ENCODE data around the gene URI1. TPM values are rescaled to one million over a fixed set of nuclear protein-coding genes. Genes with fewer than 3 reads are reported as not detected.
"Not testable (repeated sequence)": the region's sequence is repeated elsewhere in the genome, so short reads cannot be mapped to it uniquely, and the experiment has no call there.

URI1 gene
- total and polyA plus RNA-seq, 2 donors, result 51.4 to 59.6 TPM

DNA sequence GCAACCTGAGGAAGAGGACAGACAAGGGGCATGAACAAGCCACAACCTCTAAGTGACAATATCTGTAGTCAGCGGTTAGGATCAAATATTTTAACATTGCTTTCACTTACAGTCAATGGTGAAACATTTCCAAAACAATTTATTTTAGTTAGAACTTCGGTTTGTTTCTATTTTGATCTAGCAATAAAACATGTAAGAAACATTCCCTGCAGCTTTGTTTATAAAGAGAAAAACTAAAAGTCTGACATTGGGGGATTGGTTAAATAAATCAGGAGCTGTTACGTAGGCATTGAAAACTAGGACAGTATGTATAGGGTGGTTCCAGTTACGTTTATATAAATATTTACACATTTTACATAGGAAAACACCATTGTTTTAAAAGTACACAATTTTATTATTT is 3.4 kb downstream of the URI1 start:
- Histone ChIP-seq H3K27ac (ENCODE audit: low read depth in 1 of 2, low read length in 1 of 2) (no peak overlapping the region), H3K4me3 (ENCODE audit: low read length in 2 of 2) (no peak overlapping the region), H3K27me3 (ENCODE audit: control insufficient read depth in 2 of 2, insufficient read depth in 1 of 2, low read length in 1 of 2) (no peaks in the 10 kb centered on the region), H3K36me3 (ENCODE audit: control insufficient read depth in 2 of 2, insufficient read depth in 2 of 2, low read length in 1 of 2) (no peaks in the 10 kb centered on the region), H3K9me3 (ENCODE audit: control insufficient read depth in 2 of 2, insufficient read depth in 1 of 2, low read length in 1 of 2) (no peaks in the 10 kb centered on the region), H3K4me1 (ENCODE audit: control insufficient read depth in 2 of 2, insufficient read depth in 2 of 2, low read length in 2 of 2) (peaks cover 7 to 10% of the 10 kb centered on the region in 2 donors)
- WGBS, result 84% methylated on average over 4 of the region's 4 CpGs
- no peak for DNase-seq (ENCODE audit: low read depth in 6 of 9, low spot score in 9 of 9)

DNA sequence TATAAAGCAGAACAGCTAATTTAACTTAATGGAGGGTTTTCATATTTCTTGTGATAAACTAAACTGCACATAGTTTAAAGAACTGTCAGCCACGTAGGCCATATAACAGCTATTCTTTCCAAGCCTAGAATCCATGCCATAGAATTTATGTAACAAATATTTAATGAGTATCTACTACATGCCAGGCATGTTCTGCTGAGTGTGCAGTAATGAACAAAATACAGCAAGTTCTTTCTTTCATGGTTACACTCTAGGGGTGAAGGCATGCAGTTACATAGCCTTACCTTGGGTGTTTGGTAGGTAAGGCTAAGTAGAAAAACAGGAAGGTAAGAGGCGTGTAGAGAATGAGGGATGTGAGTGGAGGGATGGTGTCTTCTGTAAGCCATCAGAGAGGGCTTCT is 4.6 kb downstream of the URI1 start:
- H3K4me3 ChIP-seq (ENCODE audit: low read length in 2 of 2), result no peak overlapping the region
- peaks cover 2 to 6% of the 10 kb centered on the region in 2 donors for H3K4me1 ChIP-seq (ENCODE audit: control insufficient read depth in 2 of 2, insufficient read depth in 2 of 2, low read length in 2 of 2)
- H3K36me3 ChIP-seq (ENCODE audit: control insufficient read depth in 2 of 2, insufficient read depth in 2 of 2, low read length in 1 of 2), result no peaks in the 10 kb centered on the region
- no peaks in the 10 kb centered on the region for H3K9me3 ChIP-seq (ENCODE audit: control insufficient read depth in 2 of 2, insufficient read depth in 1 of 2, low read length in 1 of 2)
- H3K27ac ChIP-seq (ENCODE audit: low read depth in 1 of 2, low read length in 1 of 2), result no peak overlapping the region
- WGBS, result 94% methylated on average over 2 of the region's 2 CpGs
- no peaks in the 10 kb centered on the region for H3K27me3 ChIP-seq (ENCODE audit: control insufficient read depth in 2 of 2, insufficient read depth in 1 of 2, low read length in 1 of 2)
- DNase-seq (ENCODE audit: low read depth in 6 of 9, low spot score in 9 of 9), result no peak

DNA sequence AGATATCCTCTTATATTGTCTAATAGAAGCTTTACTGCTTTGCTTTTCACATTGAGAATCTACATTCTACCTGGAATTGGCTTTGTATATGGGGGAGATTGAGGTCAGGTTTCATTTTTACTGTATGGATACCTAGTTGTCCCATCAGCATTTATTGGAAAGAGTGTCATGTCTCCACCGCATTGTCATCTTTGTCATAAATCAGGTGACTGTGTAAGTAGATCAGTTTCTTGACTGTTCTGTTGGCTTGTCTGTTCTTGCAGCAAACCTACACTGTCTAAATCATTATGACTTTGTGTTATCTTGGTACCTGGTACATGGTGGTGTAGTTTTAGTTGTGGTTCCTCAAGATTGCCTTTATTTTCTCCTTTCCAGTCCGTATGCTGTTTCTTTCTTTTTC is 5.8 kb downstream of the URI1 start:
- H3K27me3 ChIP-seq (ENCODE audit: control insufficient read depth in 2 of 2, insufficient read depth in 1 of 2, low read length in 1 of 2), result no peaks in the 10 kb centered on the region
- H3K4me3 ChIP-seq (ENCODE audit: low read length in 2 of 2), result no peak overlapping the region
- peaks cover 0 to 5% of the 10 kb centered on the region in 2 donors for H3K4me1 ChIP-seq (ENCODE audit: control insufficient read depth in 2 of 2, insufficient read depth in 2 of 2, low read length in 2 of 2)
- DNase-seq (ENCODE audit: low read depth in 6 of 9, low spot score in 9 of 9), result no peak
- no peak overlapping the region for H3K27ac ChIP-seq (ENCODE audit: low read depth in 1 of 2, low read length in 1 of 2)
- 93% methylated on average over 2 of the region's 2 CpGs for WGBS
- no peaks in the 10 kb centered on the region for H3K36me3 ChIP-seq (ENCODE audit: control insufficient read depth in 2 of 2, insufficient read depth in 2 of 2, low read length in 1 of 2)
- no peaks in the 10 kb centered on the region for H3K9me3 ChIP-seq (ENCODE audit: control insufficient read depth in 2 of 2, insufficient read depth in 1 of 2, low read length in 1 of 2)

DNA sequence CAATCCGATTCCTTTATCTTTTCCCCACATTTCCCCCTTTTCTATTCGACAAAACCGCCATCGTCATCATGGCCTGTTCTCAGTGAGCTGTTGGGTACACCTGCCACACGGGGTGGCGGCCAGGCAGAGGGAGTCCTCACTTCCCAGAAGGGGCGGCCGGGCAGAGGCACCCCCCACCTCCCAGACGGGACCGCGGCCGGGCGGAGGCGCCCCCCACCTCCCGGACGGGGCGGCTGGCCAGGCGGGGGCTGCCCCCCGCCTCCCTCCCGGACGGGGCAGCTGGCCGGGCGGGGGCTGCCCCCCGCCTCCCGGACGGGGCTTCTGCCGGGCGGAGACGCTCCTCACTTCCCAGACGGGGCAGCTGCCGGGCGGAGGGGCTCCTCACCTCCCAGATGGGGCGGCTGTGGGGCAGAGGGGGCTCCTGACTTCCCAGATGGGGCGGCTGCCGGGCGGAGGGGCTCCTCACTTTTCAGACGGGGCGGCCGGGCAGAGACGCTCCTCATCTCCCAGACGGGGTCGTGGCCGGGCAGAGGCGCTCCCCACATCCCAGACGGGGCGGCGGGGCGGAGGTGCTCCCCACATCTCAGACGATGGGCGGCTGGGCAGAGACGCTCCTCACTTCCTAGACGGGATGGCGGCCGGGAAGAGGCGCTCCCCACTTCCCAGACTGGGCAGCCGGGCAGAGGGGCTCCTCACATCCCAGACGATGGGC is 6.9 kb downstream of the URI1 start:
- H3K27me3 ChIP-seq (ENCODE audit: control insufficient read depth in 2 of 2, insufficient read depth in 1 of 2, low read length in 1 of 2); H3K4me1 ChIP-seq (ENCODE audit: control insufficient read depth in 2 of 2, insufficient read depth in 2 of 2, low read length in 2 of 2); H3K27ac ChIP-seq (ENCODE audit: low read depth in 1 of 2, low read length in 1 of 2); H3K9me3 ChIP-seq (ENCODE audit: control insufficient read depth in 2 of 2, insufficient read depth in 1 of 2, low read length in 1 of 2); H3K4me3 ChIP-seq (ENCODE audit: low read length in 2 of 2); DNase-seq (ENCODE audit: low read depth in 6 of 9, low spot score in 9 of 9); H3K36me3 ChIP-seq (ENCODE audit: control insufficient read depth in 2 of 2, insufficient read depth in 2 of 2, low read length in 1 of 2): not testable (repeated sequence)
- 97% methylated on average over 57 of the region's 57 CpGs for WGBS

DNA sequence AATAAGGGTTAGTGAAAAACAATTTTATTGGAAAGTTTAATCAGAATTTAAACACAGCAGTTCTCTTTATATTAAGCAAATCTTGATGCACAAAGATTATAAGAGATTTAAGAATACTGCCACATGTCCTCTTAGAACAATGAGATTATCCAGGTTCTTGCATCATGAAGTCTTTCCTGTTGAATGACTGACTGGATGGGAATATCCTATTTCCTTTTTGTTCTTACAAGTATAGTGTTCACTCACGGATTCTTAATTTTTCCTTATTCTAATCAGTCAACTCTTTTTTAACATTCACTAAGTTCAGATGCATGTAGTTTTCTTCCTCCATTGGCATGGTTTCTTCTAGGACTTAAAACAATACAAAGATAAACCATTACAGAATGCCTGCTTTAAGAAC is 10.1 kb downstream of the URI1 start:
- DNase-seq (ENCODE audit: low read depth in 6 of 9, low spot score in 9 of 9), result no peak
- Histone ChIP-seq H3K9me3 (ENCODE audit: control insufficient read depth in 2 of 2, insufficient read depth in 1 of 2, low read length in 1 of 2) (no peaks in the 10 kb centered on the region), H3K4me3 (ENCODE audit: low read length in 2 of 2) (no peak overlapping the region), H3K36me3 (ENCODE audit: control insufficient read depth in 2 of 2, insufficient read depth in 2 of 2, low read length in 1 of 2) (no peaks in the 10 kb centered on the region), H3K27me3 (ENCODE audit: control insufficient read depth in 2 of 2, insufficient read depth in 1 of 2, low read length in 1 of 2) (no peaks in the 10 kb centered on the region), H3K4me1 (ENCODE audit: control insufficient read depth in 2 of 2, insufficient read depth in 2 of 2, low read length in 2 of 2) (no peaks in the 10 kb centered on the region), H3K27ac (ENCODE audit: low read depth in 1 of 2, low read length in 1 of 2) (no peak overlapping the region)
- WGBS, result 91% methylated on average over 1 of the region's 1 CpG

DNA sequence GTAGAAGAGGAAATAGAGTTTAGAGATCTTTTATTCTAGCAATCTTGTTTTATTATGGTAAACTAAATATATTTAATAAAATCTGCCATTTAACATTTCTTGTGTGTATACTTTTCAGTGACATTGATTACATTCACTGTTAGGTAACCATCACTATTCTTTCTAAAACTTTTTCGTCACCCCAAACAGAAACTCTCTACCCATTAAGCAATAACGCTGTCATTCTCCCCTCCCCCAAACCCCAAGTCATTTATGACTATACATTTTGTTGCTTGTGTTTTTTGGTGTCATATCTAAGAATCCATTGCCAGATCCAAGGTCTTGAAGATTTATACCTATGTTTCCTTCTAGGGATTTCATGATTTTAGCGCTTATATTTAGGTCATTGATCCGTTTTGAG is 10.6 kb downstream of the URI1 start:
- Histone ChIP-seq H3K36me3 (ENCODE audit: control insufficient read depth in 2 of 2, insufficient read depth in 2 of 2, low read length in 1 of 2) (no peaks in the 10 kb centered on the region), H3K9me3 (ENCODE audit: control insufficient read depth in 2 of 2, insufficient read depth in 1 of 2, low read length in 1 of 2) (no peaks in the 10 kb centered on the region), H3K4me3 (ENCODE audit: low read length in 2 of 2) (no peak overlapping the region), H3K27ac (ENCODE audit: low read depth in 1 of 2, low read length in 1 of 2) (no peak overlapping the region), H3K4me1 (ENCODE audit: control insufficient read depth in 2 of 2, insufficient read depth in 2 of 2, low read length in 2 of 2) (no peaks in the 10 kb centered on the region), H3K27me3 (ENCODE audit: control insufficient read depth in 2 of 2, insufficient read depth in 1 of 2, low read length in 1 of 2) (no peaks in the 10 kb centered on the region)
- WGBS, result 74% methylated on average over 4 of the region's 4 CpGs
- no peak for DNase-seq (ENCODE audit: low read depth in 6 of 9, low spot score in 9 of 9)

DNA sequence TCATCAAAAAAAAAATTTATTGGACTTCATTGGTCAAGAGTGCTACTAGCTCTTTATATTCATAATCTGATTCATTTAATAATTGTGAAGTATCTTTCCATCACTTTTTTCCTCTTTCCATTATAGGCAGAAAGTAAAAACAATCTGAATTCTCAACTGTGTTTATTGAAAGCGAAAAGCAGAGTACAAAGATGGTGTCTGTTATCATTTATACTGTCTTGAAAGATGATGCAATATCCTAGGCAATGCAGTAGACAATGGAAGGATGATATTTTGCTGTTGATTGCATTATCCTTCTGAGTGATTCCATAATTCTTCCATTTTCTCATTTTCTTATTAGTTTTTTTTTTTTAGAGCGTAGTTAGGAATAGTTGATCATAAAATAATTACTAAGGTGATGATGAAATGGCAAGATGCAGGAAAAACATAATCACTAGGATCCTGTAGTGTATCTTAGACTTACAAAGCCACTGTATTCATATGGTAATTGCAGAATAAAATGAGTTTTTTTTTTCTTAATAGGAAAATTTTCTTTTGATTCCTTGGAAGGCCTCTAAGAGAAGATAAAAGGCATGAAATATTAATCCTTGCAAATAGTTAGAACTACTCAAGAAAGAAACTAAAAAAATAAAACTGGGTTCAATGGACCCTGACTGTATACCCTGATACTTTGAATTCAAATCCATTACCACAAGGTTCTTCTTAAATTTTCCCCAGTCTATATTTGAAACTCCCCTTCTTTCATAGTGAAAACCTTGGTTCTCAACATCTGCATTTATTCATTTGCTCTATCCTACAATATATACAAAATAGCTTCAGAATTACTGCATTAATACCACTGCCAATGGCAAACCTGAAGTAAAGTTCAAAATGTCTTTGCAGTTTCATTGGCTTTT is 11.6 kb downstream of the URI1 start:
- H3K27ac ChIP-seq (ENCODE audit: low read depth in 1 of 2, low read length in 1 of 2), result no peak overlapping the region
- no peaks in the 10 kb centered on the region for H3K27me3 ChIP-seq (ENCODE audit: control insufficient read depth in 2 of 2, insufficient read depth in 1 of 2, low read length in 1 of 2)
- no peaks in the 10 kb centered on the region for H3K9me3 ChIP-seq (ENCODE audit: control insufficient read depth in 2 of 2, insufficient read depth in 1 of 2, low read length in 1 of 2)
- H3K4me1 ChIP-seq (ENCODE audit: control insufficient read depth in 2 of 2, insufficient read depth in 2 of 2, low read length in 2 of 2), result no peaks in the 10 kb centered on the region
- over 99% methylated on average over 2 of the region's 2 CpGs for WGBS
- no peak overlapping the region for H3K4me3 ChIP-seq (ENCODE audit: low read length in 2 of 2)
- H3K36me3 ChIP-seq (ENCODE audit: control insufficient read depth in 2 of 2, insufficient read depth in 2 of 2, low read length in 1 of 2), result no peaks in the 10 kb centered on the region
- DNase-seq (ENCODE audit: low read depth in 6 of 9, low spot score in 9 of 9), result no peak

DNA sequence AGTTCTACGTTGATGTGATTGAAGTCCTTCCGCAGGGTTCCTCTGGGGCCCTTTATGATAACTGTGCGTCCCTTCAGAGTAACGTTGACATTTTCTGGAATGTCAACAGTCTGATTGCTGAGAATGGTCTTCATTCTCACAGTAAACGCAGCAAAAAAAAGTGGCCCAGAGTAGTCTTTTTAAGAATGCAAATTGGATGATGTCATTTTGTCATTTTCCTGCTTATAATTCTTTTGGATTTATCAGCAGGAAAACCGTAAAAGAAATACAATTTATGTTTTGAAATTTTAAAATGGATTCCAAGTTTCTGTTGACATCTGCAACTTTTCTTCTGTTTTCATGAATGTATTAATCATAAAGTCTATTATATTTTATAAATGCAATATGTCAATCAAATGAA is 14.8 kb downstream of the URI1 start:
- no peak overlapping the region for H3K27ac ChIP-seq (ENCODE audit: low read depth in 1 of 2, low read length in 1 of 2)
- 97% methylated on average over 6 of the region's 6 CpGs for WGBS
- no peaks in the 10 kb centered on the region for H3K9me3 ChIP-seq (ENCODE audit: control insufficient read depth in 2 of 2, insufficient read depth in 1 of 2, low read length in 1 of 2)
- H3K4me3 ChIP-seq (ENCODE audit: low read length in 2 of 2), result no peak overlapping the region
- no peaks in the 10 kb centered on the region for H3K27me3 ChIP-seq (ENCODE audit: control insufficient read depth in 2 of 2, insufficient read depth in 1 of 2, low read length in 1 of 2)
- no peaks in the 10 kb centered on the region for H3K4me1 ChIP-seq (ENCODE audit: control insufficient read depth in 2 of 2, insufficient read depth in 2 of 2, low read length in 2 of 2)
- no peak for DNase-seq (ENCODE audit: low read depth in 6 of 9, low spot score in 9 of 9)
- H3K36me3 ChIP-seq (ENCODE audit: control insufficient read depth in 2 of 2, insufficient read depth in 2 of 2, low read length in 1 of 2), result no peaks in the 10 kb centered on the region

DNA sequence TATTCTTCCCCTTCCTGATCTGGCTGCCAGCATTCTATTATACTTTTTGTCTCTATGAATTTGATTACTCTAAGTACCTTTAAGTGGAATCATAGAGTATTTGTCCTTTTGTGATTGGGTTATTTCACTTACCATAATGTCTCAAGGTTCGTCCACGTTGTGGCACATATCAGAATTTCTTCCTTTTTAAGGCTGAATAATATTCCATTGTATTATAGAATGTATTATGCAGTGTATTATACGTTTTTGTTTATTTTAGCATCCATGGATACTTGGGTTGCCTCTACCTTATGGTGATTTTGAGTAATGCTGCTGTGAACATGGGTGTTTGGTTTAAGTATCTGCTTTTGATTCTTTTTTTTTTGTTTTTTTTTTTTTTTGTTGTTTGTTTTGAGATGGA is 19.3 kb downstream of the URI1 start:
- no peak for DNase-seq (ENCODE audit: low read depth in 6 of 9, low spot score in 9 of 9)
- H3K4me3 ChIP-seq (ENCODE audit: low read length in 2 of 2), result no peak overlapping the region
- 96% methylated on average over 3 of the region's 3 CpGs for WGBS

More for the DNA sequence above, 19.3 kb downstream of the URI1 start:
- Histone ChIP-seq H3K27me3 (ENCODE audit: control insufficient read depth in 2 of 2, insufficient read depth in 1 of 2, low read length in 1 of 2) (no peaks in the 10 kb centered on the region), H3K27ac (ENCODE audit: low read depth in 1 of 2, low read length in 1 of 2) (no peak overlapping the region), H3K4me1 (ENCODE audit: control insufficient read depth in 2 of 2, insufficient read depth in 2 of 2, low read length in 2 of 2) (peaks cover 0 to 11% of the 10 kb centered on the region in 2 donors), H3K9me3 (ENCODE audit: control insufficient read depth in 2 of 2, insufficient read depth in 1 of 2, low read length in 1 of 2) (no peaks in the 10 kb centered on the region), H3K36me3 (ENCODE audit: control insufficient read depth in 2 of 2, insufficient read depth in 2 of 2, low read length in 1 of 2) (no peaks in the 10 kb centered on the region)

Data from thymus (tissue), 11 donors.